ENCODE results near the gene PPEF2.

GRCh38 chr4:75834772-75835154 is 67.5 kb downstream of the PPEF2 start:
- no peak for TF ChIP-seq POLR2A (IDR thresholded peaks at IDR 0.05)
- no peak for TF ChIP-seq CTCF (IDR thresholded peaks at IDR 0.05)
